Inflammatory macrophage (primary cell): ENCODE data around the gene NCAPG2.
A peak's percentile ranks its signal among the peaks of the same experiment; 100 is the strongest.
"Not testable (repeated sequence)": the region's sequence is repeated elsewhere in the genome, so short reads cannot be mapped to it uniquely, and the experiment has no call there.

ENCODE experiments used
- DNase-seq, 2 donors: peaks; one replicate each; pipeline ENCODE4 v3.0.0-alpha.2; 2020 to 2022

NCAPG2 gene

DNA sequence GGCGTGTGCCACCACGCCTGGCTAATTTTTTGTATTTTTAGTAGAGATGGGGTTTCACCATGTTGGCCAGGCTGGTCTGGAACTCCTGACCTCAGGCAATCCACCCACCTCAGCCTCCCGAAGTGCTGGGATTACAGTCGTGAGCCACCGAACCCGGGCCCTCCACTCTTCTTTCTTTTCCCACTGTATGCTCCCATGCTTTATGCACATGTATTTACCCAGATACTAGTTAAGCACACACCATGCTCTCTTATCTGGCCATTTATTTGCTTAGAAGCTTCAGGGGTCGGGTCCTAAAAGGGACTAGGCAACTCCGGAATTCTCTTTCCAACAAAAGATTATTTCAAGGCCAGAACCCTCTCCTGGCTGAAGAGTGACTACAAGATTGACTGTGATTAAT lies 78.3 kb downstream of the NCAPG2 start:
- DNase-seq = not testable (repeated sequence)

- no peak for DNase-seq
Measured at GRCh38 chr7:158623241-158623640, 81.4 kb downstream of the NCAPG2 start.

DNA sequence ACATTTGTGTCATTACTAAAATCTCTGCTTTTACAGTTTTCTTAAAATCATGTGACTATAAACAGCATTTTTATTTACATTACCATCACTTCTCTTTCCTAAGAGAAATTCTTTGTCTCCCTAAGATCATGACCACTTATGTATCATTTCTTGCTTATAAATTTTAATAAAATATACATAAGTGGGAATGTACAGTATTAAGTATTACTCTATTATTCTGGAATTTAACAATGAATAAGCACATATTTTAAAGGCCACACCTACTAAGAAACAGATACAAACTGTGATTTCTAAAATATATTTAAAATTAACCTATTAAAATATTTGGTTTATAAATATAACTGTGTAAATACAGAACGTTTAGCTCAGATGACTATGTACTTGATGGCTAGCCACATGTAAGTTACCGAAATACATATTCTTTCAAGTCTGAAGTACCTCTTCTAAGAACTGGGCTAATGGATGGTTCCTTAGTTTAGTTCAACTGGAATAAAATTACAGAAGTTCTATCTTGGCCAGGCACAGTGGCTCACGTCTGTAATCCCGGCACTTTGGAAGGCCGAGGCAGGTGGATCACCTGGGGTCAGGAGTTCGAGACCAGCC lies 83.7 kb downstream of the NCAPG2 start:
- no peak for DNase-seq

DNA sequence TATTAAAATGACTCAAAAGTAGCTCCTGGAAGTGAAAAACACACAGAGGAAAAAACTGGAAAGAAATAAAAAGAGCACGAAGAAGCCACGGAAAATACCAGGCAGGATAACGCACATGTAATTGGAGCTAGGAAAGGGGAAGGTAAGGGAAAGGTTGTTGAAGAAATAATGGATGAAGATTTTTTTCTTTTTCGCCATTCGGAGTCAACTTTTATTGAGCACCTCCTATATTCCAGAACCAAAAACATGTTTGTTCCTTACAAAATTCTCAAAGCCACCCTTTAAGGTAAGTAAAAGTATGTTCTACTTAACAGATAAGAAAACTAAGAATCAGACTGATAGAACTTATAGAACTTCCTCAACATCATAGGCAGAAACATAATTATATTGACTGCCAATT lies 84.2 kb downstream of the NCAPG2 start:
- DNase-seq = no peak

DNA sequence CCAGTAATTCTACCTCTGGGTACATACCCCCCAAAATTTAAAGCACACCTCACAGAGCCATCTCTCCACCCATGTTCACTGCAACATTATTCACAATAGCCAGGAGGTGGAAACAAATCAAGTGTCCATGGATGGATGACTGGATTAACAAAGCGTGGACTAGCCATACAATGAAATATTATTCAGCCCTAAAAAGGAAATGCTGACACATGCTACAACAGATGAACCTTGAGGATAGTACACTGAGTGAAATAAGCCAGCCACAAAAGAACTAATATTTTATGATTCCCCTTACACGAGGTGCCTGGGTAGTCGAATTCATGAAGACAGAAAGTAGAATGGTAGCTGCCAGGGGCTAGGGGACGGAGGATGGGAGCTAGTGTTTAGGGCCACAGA lies 85.9 kb downstream of the NCAPG2 start:
- no peak for DNase-seq

DNA sequence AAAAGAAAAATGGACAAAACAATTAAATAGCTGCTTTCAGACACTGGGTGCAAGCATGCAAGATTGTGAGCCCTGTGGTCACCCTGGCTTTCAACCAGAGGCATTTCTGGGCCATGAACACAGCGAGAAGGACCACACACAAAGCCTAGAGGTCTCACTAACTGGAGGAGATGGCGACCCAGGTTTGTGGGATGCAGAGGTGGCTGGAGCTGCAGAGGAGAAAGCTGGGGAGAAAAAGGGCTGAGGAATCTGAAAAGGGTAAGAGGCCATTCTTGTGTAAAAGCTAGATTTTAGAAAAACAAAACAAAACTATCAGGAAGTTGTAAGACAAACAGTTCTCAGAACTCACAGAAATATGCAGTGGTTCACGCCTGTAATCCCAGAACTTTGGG lies 86.9 kb downstream of the NCAPG2 start:
- no peak for DNase-seq

GRCh38 chr7:158616050-158616449 lies 88.6 kb downstream of the NCAPG2 start:
- DNase-seq = no peak

DNA sequence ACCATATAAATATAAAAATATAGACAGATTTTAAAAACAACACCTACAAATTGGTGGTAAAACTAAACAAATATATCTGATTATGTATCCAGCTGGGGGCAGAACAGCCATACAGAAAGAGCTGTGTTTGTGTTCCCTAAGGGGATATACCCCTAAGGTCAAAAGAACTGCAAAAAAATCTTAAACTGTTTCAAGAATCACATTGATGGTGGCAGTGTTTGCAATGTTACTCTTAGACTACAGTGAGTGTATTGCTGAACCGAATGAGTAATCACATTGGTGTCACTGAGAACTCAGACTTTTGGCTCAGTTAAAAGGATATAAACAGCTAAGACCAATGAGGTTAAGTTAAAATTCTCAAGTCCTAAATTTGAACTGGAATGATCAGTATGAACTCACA lies 89.9 kb downstream of the NCAPG2 start:
- no peak for DNase-seq

DNA sequence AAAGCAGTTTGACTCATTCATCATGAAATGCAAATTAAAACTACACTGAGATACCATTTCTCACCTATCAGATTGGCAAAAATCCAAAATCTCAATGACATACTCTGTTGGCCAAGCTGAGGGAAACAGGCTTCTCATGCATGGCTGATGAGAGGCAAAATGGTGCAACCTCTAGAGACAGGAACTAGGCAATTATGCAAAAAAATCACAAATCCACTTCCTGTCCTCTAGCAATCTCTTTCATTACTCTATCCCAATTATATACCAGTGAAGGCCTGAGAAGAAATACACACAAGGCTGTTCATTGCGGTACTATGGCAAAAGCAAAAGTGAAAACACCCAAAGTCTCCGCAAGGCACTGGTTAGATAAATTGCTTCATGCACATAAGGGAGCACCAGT lies 91.1 kb downstream of the NCAPG2 start:
- no peak for DNase-seq

DNA sequence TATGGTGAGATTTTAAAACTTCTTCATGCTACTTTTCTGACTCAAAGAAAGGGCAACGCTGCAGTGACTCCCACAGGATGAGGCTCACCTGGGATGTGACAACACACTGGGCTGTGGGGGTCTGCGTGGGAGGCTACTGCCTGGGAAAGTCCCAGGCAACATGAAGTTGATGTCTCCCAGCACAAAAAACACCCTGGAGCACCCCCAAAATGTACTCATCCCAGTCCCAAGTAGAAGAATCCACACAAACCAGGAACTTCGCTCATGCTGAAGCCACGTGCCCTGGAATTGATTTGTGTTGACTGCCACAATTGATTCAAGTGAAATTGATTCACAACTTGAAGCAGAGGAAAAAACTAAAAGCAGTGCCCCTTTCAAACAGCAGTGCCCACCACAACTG lies 92.1 kb downstream of the NCAPG2 start:
- no peak for DNase-seq

- DNase-seq = no peak
Measured at GRCh38 chr7:158611541-158611940, 93.1 kb downstream of the NCAPG2 start.

GRCh38 chr7:158609313-158609974 lies 95.2 kb downstream of the NCAPG2 start:
- no peak for DNase-seq

DNA sequence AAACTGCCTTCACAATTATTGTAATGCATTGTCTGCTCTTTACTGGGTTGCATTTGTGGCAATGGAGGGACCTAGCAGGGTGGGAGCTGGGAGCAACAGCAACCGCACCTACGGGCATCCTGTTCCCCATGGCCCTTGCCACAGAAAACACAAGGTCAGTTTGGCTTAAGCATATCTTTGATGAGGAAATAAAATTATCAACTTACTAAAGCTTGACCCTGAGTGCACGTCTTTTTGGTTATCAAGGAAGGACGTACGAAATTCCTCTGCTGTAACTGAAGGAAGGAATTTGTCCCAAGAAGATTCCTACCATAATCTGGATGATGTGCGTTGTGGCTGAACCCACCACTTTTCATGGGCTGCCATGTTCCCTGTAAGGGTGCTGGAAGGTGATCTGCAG lies 97.0 kb downstream of the NCAPG2 start:
- no peak for DNase-seq

DNA sequence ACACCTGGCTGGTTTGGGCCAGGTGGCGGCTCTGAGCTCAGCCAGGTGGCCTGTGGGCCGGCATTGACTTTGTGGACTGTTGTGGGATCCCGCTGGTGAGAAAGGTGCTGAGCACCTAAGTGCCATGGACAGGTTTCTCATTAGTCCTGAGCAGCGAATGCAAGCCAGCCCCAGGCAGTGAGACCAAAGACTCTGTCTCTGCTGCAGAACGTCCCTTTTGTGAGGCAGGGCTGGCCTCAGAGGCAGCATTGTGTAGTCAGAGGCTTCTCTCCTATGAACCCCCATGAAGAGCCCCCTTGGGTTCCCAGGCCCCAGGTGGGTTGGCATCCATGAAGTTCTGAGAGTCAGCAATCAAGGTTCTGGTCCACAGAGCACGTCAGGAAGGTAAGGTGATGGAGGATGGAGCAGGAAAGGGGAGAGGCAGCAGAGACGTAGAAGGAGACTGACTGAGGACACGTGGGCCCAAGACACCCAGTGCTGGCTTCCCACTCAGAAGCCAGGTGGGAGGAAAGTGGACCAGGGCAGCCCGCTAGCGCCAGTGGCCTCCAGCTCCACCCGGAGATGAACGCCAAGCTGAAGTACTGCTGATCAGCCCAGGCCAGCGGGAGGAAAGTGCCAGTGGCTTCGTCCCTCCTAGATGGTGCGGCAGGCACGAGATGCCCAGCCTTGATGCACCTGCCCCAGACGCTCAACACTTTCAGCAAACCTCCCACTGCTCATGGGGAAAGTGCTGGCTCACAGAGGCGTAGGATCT lies 97.8 kb downstream of the NCAPG2 start:
- no peak for DNase-seq

- no peak for DNase-seq
Measured at GRCh38 chr7:158606129-158606528, 98.5 kb downstream of the NCAPG2 start.

- DNase-seq = no peak
Measured at GRCh38 chr7:158603773-158604755, 100.5 kb downstream of the NCAPG2 start.

GRCh38 chr7:158602905-158603772 lies 101.5 kb downstream of the NCAPG2 start:
- DNase-seq = no peak

DNA sequence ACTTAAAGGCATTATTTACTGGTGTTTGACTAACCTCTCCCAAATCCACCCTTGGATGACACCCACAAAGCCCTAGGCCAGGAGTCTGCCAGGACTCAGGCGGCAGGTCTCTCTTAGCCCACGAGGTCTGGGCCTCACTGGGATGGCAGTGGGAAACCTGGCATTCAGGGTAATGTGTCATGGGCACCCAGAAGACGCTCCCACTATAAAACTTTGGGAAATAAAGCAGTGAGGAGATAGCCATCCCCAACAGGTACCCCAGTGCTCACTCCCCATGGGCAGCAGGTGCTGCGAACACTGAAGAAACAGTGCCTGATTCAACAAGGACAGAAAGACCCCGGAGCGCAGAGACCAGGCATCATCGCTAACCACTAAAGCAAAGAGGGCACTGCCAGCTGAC lies 102.6 kb downstream of the NCAPG2 start:
- DNase-seq = no peak

GRCh38 chr7:158601090-158601489 lies 103.5 kb downstream of the NCAPG2 start:
- DNase-seq = no peak

DNA sequence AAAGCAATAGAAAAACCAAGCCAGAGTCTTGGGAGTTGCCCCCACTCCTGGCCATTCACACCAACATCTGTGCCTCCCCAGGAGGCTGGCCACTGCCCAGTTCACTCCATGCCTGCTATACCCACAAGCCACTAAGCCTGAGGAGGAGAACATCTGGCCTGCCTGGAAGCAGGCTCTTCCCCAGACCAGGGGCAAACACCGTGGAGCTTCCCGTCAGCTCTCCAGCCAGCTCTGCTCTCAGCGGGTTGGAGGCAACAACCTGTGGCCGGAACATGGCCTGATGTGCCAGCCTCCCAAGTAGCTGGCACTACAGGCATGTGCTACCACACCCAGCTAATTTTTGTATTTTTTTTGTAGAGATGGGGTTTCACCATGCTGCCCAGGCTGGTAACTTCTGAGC lies 107.9 kb downstream of the NCAPG2 start:
- DNase-seq = no peak

- DNase-seq = no peak
Measured at GRCh38 chr7:158596309-158596708, 108.3 kb downstream of the NCAPG2 start.

DNA sequence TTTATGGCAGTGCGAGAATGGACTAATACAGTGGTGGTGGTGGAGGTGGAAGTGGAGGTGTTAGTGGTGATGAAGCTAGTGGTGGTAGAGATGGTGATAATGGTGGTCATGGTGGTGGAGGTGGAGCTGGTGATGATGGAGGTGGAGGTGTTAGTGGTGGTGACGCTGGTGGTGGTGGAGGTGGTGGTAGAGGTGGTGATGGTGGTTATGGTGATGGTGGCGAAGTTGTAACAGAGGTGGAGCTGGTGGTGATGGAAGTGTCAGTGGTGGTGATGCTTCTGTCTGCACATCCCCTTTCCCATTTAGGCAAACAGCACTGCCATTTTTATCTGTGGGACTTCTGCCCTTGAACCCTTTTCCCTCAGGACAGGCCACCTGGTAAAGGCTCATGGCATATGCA lies 109.5 kb downstream of the NCAPG2 start:
- DNase-seq = peak in 1 of 2 donors; percentile 9
